Peyer's patch (tissue), 4 donors: ENCODE results near the gene FCGR3A.
"Not testable (repeated sequence)": the region's sequence is repeated elsewhere in the genome, so short reads cannot be mapped to it uniquely, and the experiment has no call there.

Experiments used
- CTCF ChIP-seq, 6 experiments: fragments of 450-650 bp in 4 of 6; fragments of 200-600 bp in 2 of 6; sonication (generic) in 1 of 6; IDR thresholded peaks; one replicate each; pipeline ENCODE4 v1.5.1; 2017 to 2019; ENCODE audit warnings: antibody characterized with exemption in 6 of 6, mild to moderate bottlenecking in 3 of 6, moderate library complexity in 1 of 6
- POLR2A ChIP-seq, 2 donors: fragments of 450-650 bp; IDR thresholded peaks; one replicate each; pipeline ENCODE4 v1.5.1; 2017; ENCODE audit warnings: antibody characterized with exemption in 2 of 2, mild to moderate bottlenecking in 2 of 2, moderate library complexity in 2 of 2

GRCh38 chr1:161543125-161543524 is 6.5 kb downstream of the FCGR3A start:
- TF ChIP-seq CTCF, POLR2A (IDR thresholded peaks at IDR 0.05): not testable (repeated sequence)
